ENCODE measurements around the gene ZFP90.

The ZFP90 gene

DNA sequence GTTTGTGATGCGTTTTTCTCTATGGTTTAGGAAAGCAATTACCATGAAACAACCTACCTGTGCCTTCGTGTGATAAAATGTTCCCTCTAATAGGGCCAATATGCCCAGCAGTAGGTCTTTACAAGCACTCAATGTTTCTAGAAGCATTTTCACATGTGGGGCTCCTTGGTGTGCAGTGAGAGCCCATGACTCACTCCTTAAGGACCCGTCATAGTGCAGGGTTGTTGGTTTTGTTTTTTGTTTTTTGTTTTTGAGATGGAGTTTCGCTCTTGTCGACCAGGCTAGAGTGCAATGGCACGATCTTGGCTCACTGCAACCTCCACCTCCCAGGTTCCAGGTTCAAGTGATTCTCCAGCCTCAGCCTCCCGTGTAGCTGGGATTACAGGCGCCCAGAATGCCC lies 31.1 kb upstream of the ZFP90 start:
- Histone ChIP-seq H2AFZ (ENCODE audit: low read depth) (no peak overlapping the region), H4K20me1 (ENCODE audit: insufficient read depth) (no peaks in the 10 kb centered on the region), H3K27me3 (ENCODE audit: insufficient read depth, low read depth) (no peaks in the 10 kb centered on the region), H3K27ac (no peak overlapping the region), H3K36me3 (ENCODE audit: insufficient read depth) (no peaks in the 10 kb centered on the region), H3K4me2 (no peak overlapping the region), H3K4me3 (IDR thresholded peaks at IDR 0.05; ENCODE audit: insufficient read depth, low read depth, low read length) (no peak overlapping the region), H3K4me1 (ENCODE audit: low read depth, poor library complexity, severe bottlenecking) (no peaks in the 10 kb centered on the region), H3K79me2 (ENCODE audit: insufficient read depth, low read depth) (no peaks in the 10 kb centered on the region), H3K9ac (no peak overlapping the region)
- TF ChIP-seq, protein P1, sequence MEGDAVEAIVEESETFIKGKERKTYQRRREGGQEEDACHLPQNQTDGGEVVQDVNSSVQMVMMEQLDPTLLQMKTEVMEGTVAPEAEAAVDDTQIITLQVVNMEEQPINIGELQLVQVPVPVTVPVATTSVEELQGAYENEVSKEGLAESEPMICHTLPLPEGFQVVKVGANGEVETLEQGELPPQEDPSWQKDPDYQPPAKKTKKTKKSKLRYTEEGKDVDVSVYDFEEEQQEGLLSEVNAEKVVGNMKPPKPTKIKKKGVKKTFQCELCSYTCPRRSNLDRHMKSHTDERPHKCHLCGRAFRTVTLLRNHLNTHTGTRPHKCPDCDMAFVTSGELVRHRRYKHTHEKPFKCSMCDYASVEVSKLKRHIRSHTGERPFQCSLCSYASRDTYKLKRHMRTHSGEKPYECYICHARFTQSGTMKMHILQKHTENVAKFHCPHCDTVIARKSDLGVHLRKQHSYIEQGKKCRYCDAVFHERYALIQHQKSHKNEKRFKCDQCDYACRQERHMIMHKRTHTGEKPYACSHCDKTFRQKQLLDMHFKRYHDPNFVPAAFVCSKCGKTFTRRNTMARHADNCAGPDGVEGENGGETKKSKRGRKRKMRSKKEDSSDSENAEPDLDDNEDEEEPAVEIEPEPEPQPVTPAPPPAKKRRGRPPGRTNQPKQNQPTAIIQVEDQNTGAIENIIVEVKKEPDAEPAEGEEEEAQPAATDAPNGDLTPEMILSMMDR (conservative IDR thresholded peaks at IDR 0.05; ENCODE audit: low read depth, low read length): no peak

DNA sequence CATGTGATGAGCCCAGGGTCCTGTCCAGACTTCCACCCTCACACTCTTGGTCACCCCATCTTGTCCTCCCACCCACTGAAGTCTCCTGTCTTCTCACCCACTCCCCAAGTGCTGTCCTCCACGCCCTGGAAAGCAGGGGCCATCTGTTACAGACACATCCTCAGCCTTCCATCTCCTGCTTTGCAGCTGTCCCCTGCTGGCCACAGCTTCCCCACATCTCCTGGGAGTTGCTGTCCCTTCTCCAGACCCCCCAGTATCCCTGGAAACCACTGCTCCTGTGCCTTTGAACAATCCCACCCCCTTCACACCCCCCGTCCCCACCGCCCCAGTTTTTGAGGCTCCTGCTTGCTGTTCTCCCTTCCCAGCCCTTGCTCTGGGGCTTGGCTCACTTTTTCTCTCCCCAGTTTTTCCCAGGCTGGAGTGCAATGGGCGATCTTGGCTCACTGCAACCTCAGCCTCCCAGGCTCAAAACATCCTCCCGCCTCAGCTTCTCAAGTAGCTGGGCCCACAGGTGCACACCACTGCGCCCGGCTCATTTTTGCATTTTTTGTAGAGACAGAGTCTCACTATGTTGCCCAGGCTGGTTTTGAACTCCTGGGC lies 30.4 kb upstream of the ZFP90 start:
- Histone ChIP-seq H3K9ac (no peak overlapping the region), H4K20me1 (ENCODE audit: insufficient read depth) (no peaks in the 10 kb centered on the region), H3K79me2 (ENCODE audit: insufficient read depth, low read depth) (no peaks in the 10 kb centered on the region), H3K27me3 (ENCODE audit: insufficient read depth, low read depth) (no peaks in the 10 kb centered on the region), H2AFZ (ENCODE audit: low read depth) (no peak overlapping the region), H3K4me1 (ENCODE audit: low read depth, poor library complexity, severe bottlenecking) (no peaks in the 10 kb centered on the region), H3K4me3 (IDR thresholded peaks at IDR 0.05; ENCODE audit: insufficient read depth, low read depth, low read length) (no peak overlapping the region), H3K4me2 (no peak overlapping the region), H3K36me3 (ENCODE audit: insufficient read depth) (no peaks in the 10 kb centered on the region), H3K27ac (no peak overlapping the region)
- TF ChIP-seq, protein P1 (conservative IDR thresholded peaks at IDR 0.05; ENCODE audit: low read depth, low read length): no peak

DNA sequence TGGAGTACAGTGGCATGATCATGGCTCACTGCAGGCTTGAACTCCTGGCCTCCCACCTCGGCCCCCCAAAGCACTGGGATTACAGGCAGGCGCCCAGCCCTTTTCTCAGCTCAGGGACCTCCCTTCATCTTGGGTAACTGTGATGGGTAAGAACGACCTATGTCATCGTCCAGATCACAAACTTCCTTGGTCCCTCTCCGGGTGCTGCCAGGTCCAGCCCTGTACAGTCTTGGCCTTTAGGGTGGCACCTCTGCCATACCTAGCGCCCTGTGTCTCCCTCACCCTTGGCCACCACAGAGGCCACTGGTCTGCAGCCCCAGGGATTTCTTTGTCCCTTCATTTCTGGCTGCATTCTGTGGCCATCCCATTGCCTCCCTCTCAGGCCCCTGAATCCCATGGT lies 29.7 kb upstream of the ZFP90 start:
- Histone ChIP-seq H4K20me1 (ENCODE audit: insufficient read depth) (no peaks in the 10 kb centered on the region), H3K4me3 (IDR thresholded peaks at IDR 0.05; ENCODE audit: insufficient read depth, low read depth, low read length) (no peak overlapping the region), H3K4me1 (ENCODE audit: low read depth, poor library complexity, severe bottlenecking) (no peaks in the 10 kb centered on the region), H3K4me2 (no peak overlapping the region), H3K79me2 (ENCODE audit: insufficient read depth, low read depth) (no peaks in the 10 kb centered on the region), H2AFZ (ENCODE audit: low read depth) (no peak overlapping the region), H3K27me3 (ENCODE audit: insufficient read depth, low read depth) (no peaks in the 10 kb centered on the region), H3K27ac (no peak overlapping the region), H3K9ac (no peak overlapping the region), H3K36me3 (ENCODE audit: insufficient read depth) (no peaks in the 10 kb centered on the region)
- TF ChIP-seq, protein P1 (conservative IDR thresholded peaks at IDR 0.05; ENCODE audit: low read depth, low read length): no peak

DNA sequence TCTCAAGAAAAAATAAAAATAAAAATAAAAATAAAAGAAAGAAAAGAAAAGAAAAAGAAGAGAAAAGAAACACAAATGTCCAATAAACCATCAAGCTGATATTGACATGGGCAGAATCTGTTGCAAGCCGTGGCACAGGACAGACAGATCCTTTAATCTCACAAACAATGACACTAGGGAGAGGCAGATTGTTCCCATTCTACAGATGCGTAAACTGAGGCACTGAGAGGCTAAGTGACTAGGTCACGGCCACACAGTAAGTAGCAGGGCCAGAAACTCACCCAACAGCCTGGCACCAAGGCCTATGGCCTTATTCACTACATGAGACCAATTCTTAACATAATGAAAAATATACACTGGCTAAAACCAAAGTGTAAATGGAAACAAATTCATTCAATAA lies 28.3 kb upstream of the ZFP90 start:
- Histone ChIP-seq H3K4me2 (no peak overlapping the region), H4K20me1 (ENCODE audit: insufficient read depth) (no peaks in the 10 kb centered on the region), H3K27ac (no peak overlapping the region), H3K4me3 (IDR thresholded peaks at IDR 0.05; ENCODE audit: insufficient read depth, low read depth, low read length) (no peak overlapping the region), H3K27me3 (ENCODE audit: insufficient read depth, low read depth) (no peaks in the 10 kb centered on the region), H2AFZ (ENCODE audit: low read depth) (no peak overlapping the region), H3K9ac (no peak overlapping the region), H3K79me2 (ENCODE audit: insufficient read depth, low read depth) (no peaks in the 10 kb centered on the region), H3K36me3 (ENCODE audit: insufficient read depth) (no peaks in the 10 kb centered on the region), H3K4me1 (ENCODE audit: low read depth, poor library complexity, severe bottlenecking) (no peaks in the 10 kb centered on the region)
- TF ChIP-seq, protein P1 (conservative IDR thresholded peaks at IDR 0.05; ENCODE audit: low read depth, low read length): no peak

Measured in KMS-11 (cell line).